HepG2 (cell line): ENCODE data around the gene TMEM200A. TPM values are rescaled to one million over a fixed set of nuclear protein-coding genes. Genes with fewer than 3 reads are reported as not detected.

Source experiments
- ATAC-seq: fragments of 200-7000 bp; cut with Tn5 transposase; 3 replicates; pipeline ENCODE4 v1.9.1; 2020; ENCODE audit warnings: mild to moderate bottlenecking, moderate library complexity
- BruUV-seq: library from RNA; stranded (reverse); fragments of 400-500 nt; replicated peaks from 2 replicates; lab custom pipeline; 2021; lab: Mats Ljungman, UMichigan
- CTCF ChIA-PET: fragments of 300-600 bp; formaldehyde crosslinking; extraction: SDS; loops from one replicate; lab custom pipeline; 2021; ENCODE audit warnings: low total read pairs, inconsistent platforms, low intra/inter-chr PET ratio; lab: Yijun Ruan, JAX
- POLR2A ChIA-PET: fragments of 350-600 bp; sonication (Branson Sonifier 250); formaldehyde crosslinking; loops from one replicate; lab custom pipeline; 2020; ENCODE audit warnings: antibody characterized with exemption, inconsistent platforms; lab: Yijun Ruan, JAX
- DNase-seq: peaks from one replicate; pipeline ENCODE4 v3.0.0-alpha.2; 2015; ENCODE audit warnings: low spot score
- FAIRE-seq: peaks from 3 replicates; lab custom pipeline; 2011; peaks lifted over from hg19 to GRCh38; lab: Jason Lieb, UNC
- H2AFZ ChIP-seq: one replicate; pipeline ENCODE4 v1.6.1; 2011; ENCODE audit warnings: low read length, inconsistent platforms
- H3K27ac ChIP-seq: fragments of 300-600 bp; 3 replicates; pipeline ENCODE4 v1.8.0; 2011; ENCODE audit warnings: mixed run types, mild to moderate bottlenecking, mixed read lengths, low read length, inconsistent platforms; ENCODE audit not compliant: insufficient read depth; ENCODE audit errors: extremely low read length
- H3K27me3 ChIP-seq, 2 experiments: fragments of 200-600 bp in 1 of 2; 2 replicates in 1 of 2; 3 replicates in 1 of 2; pipeline versions ENCODE4 v1.6.0 to v1.8.0; 2011; ENCODE audit warnings: low read length in 2 of 2, mild to moderate bottlenecking in 2 of 2, moderate library complexity in 2 of 2, inconsistent platforms in 1 of 2; ENCODE audit not compliant: insufficient read depth in 2 of 2, control insufficient read depth in 1 of 2
- H3K36me3 ChIP-seq, 2 experiments: fragments of 200-600 bp in 1 of 2; replicated peaks in 1 of 2; 2 replicates in 1 of 2; 3 replicates in 1 of 2; pipeline versions ENCODE4 v1.5.1 to v1.8.0; 2011; ENCODE audit warnings: low read length in 2 of 2, inconsistent platforms in 1 of 2; ENCODE audit not compliant: insufficient read depth in 2 of 2, control insufficient read depth in 1 of 2
- H3K4me1 ChIP-seq: 2 replicates; pipeline ENCODE4 v1.5.1; 2012; ENCODE audit warnings: low read length, inconsistent platforms; ENCODE audit not compliant: insufficient read depth
- H3K4me2 ChIP-seq: 2 replicates; pipeline ENCODE4 v1.6.0; 2011; ENCODE audit warnings: low read depth, low read length, inconsistent platforms
- H3K4me3 ChIP-seq, 3 experiments: fragments of 200-600 bp in 1 of 3; sonication (generic), shearing (Covaris generic) in 1 of 3; replicated peaks in 1 of 3; 2 replicates each; pipeline ENCODE4 v1.5.1; 2011 to 2016; ENCODE audit warnings: low read length in 3 of 3, inconsistent platforms in 2 of 3, low read depth in 2 of 3, mild to moderate bottlenecking in 2 of 3, control low read depth in 1 of 3, mixed read lengths in 1 of 3; ENCODE audit not compliant: insufficient read depth in 1 of 3
- H3K79me2 ChIP-seq: one replicate; pipeline ENCODE4 v1.6.1; 2011; ENCODE audit warnings: low read length, inconsistent platforms; ENCODE audit not compliant: insufficient read depth
- H3K9ac ChIP-seq: 2 replicates; pipeline ENCODE4 v1.6.0; 2011; ENCODE audit warnings: mild to moderate bottlenecking, low read depth, low read length, inconsistent platforms; ENCODE audit not compliant: insufficient read depth
- H3K9me3 ChIP-seq: 2 replicates; pipeline ENCODE4 v1.5.1; 2012; ENCODE audit warnings: mild to moderate bottlenecking, low read length
- H4K20me1 ChIP-seq: 2 replicates; pipeline ENCODE4 v1.6.0; 2011; ENCODE audit warnings: inconsistent platforms, mild to moderate bottlenecking, low read length, moderate library complexity; ENCODE audit not compliant: insufficient read depth
- DMAP1 ChIP-seq: IDR thresholded peaks from 2 replicates; pipeline ENCODE4 v1.6.1; 2016
- FOXM1 ChIP-seq: sonication (generic); formaldehyde crosslinking; IDR thresholded peaks from 2 replicates; pipeline ENCODE4 v1.5.0; 2020; ENCODE audit warnings: missing genetic modification reagents
- MXD4 ChIP-seq: IDR thresholded peaks from 2 replicates; pipeline ENCODE4 v1.6.1; 2016; ENCODE audit warnings: mild to moderate bottlenecking, missing biosample characterization, missing genetic modification reagents
- POGZ ChIP-seq: sonication (generic); formaldehyde crosslinking; IDR thresholded peaks from 2 replicates; pipeline ENCODE4 v1.4.0; 2020; ENCODE audit warnings: mild to moderate bottlenecking, missing genetic modification reagents
- SRSF4 ChIP-seq: fragments of 200-400 bp; formaldehyde crosslinking; IDR thresholded peaks from one replicate; pipeline ENCODE4 v1.6.1; 2018; ENCODE audit warnings: mild to moderate bottlenecking, low read depth, low read length, moderate library complexity; ENCODE audit not compliant: poor library complexity, severe bottlenecking
- ZNF30 ChIP-seq: sonication (generic); formaldehyde crosslinking; IDR thresholded peaks from 2 replicates; pipeline ENCODE4 v1.5.0; 2020; ENCODE audit warnings: mild to moderate bottlenecking, missing genetic modification reagents
- ZNF350 ChIP-seq: sonication (generic); formaldehyde crosslinking; IDR thresholded peaks from 2 replicates; pipeline ENCODE4 v1.4.0; 2020; ENCODE audit warnings: mild to moderate bottlenecking, low read depth, missing genetic modification reagents, borderline replicate concordance
- ZNF746 ChIP-seq: sonication (generic); formaldehyde crosslinking; IDR thresholded peaks from 2 replicates; pipeline ENCODE4 v1.8.0; 2022; ENCODE audit warnings: mild to moderate bottlenecking, missing genetic modification reagents
- ZNF75D ChIP-seq: sonication (generic); formaldehyde crosslinking; IDR thresholded peaks from 2 replicates; pipeline ENCODE4 v1.8.1; 2023; ENCODE audit warnings: missing genetic modification reagents, mild to moderate bottlenecking, borderline replicate concordance
- WGBS: methylation state at CpG from one replicate; pipeline ENCODE4 v1.1.6; 2017; ENCODE audit warnings: low lambda C conversion rate; 5-methylcytosine and 5-hydroxymethylcytosine counted together
- in situ Hi-C: cut with HindIII; loops from 2 replicates; pipeline ENCODE4 v1.10.0; 2017; ENCODE audit warnings: low pct_unique_long_range_greater_than_20kb; ENCODE audit not compliant: extremely low pct_ligation_motif_present
- intact Hi-C: fragments of 100-400 bp; cut with micrococcal nuclease; formaldehyde crosslinking; loops from one replicate; pipeline ENCODE4 v1.10.0; 2022; ENCODE audit not compliant: unreplicated experiment
- polyA plus RNA-seq, 8 experiments: library from polyadenylated mRNA; depleted of rRNA in 3 of 8; stranded (reverse) in 7 of 8; unstranded in 1 of 8; fragments of >200 nt; fragmentation: Illumina TruSeq in 4 of 8; extraction: Trizol in 4 of 8; gene quantifications; 2 replicates each; pipeline versions ENCODE4 v1.2.1 to v1.2.3, GENCODE V29; 2011 to 2016; ENCODE audit warnings: low read depth in 4 of 8, missing spikeins in 1 of 8, mixed read lengths in 1 of 8; ENCODE audit not compliant: insufficient read depth in 1 of 8
- total RNA-seq, 5 experiments: library from RNA; depleted of rRNA; stranded (reverse); fragments of >200 nt; fragmentation: Illumina TruSeq; extraction: Trizol; gene quantifications; 2 replicates each; pipeline ENCODE4 v1.2.3, GENCODE V29; 2016; ENCODE audit warnings: low read depth in 1 of 5
- TF ChIP-seq, protein P1 (sequence below): sonication (generic); formaldehyde crosslinking; IDR thresholded peaks from 2 replicates; pipeline ENCODE4 v1.8.0; 2023; ENCODE audit warnings: mild to moderate bottlenecking, missing genetic modification reagents

The TMEM200A gene
- total and polyA plus RNA-seq, 2 of the 13 experiments (the other 11 are each of a cell fraction or from before 2014, with no cell fraction given) = 0.34 TPM; not detected in 1

DNA sequence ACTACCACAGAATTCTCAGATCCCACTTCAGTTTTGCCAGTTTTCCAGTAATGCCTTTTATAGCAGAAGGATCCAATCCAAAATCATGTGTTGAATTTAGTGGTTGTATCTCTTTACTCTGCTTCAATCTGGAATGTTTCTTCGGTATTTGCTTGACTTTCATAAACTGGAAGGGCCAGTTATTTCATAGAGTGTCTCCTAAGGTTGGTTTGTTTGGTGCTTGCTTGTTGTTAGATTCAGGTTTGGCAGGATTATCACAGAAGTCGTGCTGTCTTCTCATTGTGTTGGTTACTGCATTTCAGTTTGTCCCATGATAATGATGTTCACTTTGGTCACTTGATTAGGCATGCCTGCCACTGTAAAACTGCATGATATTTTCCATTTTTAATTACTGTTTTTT, 45.7 kb downstream of the TMEM200A start (continued):
- TF ChIP-seq FOXM1 (CRISPR knock-in tag) (no peak), ZNF75D (CRISPR knock-in tag) (no peak)
- TF ChIP-seq, protein P1, sequence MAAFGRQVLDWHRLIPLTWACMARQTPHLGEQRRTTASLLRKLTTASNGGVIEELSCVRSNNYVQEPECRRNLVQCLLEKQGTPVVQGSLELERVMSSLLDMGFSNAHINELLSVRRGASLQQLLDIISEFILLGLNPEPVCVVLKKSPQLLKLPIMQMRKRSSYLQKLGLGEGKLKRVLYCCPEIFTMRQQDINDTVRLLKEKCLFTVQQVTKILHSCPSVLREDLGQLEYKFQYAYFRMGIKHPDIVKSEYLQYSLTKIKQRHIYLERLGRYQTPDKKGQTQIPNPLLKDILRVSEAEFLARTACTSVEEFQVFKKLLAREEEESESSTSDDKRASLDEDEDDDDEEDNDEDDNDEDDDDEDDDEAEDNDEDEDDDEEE (CRISPR knock-in tag) = no peak

DNA sequence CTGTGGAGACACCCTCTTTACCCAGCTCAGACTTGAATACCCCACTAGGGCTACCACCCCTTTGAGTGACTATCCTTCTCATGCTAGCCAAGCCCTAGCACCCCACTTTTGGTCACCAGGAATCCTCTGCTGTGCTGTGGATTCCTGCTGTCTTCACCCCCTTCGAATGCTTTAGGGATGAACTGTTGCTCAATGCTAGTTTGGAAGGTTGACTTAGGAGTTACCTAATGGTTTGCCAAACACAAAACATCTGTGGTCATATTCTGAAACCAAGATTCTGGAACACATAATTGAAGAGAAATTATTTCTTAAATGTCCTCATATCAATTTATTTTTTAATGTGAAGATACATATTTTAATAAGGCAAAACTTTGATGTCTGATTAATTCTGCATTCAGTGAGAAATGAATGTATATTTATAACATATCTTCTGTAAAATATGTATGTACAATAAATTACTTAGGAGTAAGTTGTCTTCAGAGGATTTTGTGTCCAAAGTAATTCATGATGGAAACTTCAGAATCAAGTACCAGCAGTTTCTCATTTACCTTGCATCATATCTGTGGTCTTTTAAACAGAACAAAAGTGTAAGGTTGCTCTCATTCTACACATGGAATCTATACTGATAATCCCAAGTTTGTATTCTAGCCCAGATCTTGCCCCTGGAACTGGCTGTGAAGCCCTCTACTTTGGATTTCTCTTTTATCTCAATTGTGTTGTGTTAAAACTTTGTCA, 46.9 kb downstream of the TMEM200A start:
- BruUV-seq = no TSS peak

More for the DNA sequence above, 46.9 kb downstream of the TMEM200A start:
- no peak overlapping the region for H3K4me2 ChIP-seq
- H3K27ac ChIP-seq = no peak overlapping the region
- ATAC-seq (no peak), FAIRE-seq (no peak), DNase-seq (no peak)
- no peaks in the 10 kb centered on the region for H3K4me1 ChIP-seq
- H3K4me3 ChIP-seq = no peak overlapping the region
- no peaks in the 10 kb centered on the region for H3K27me3 ChIP-seq
- TF ChIP-seq ZNF746 (CRISPR knock-in tag) (no peak), ZNF30 (no peak), SRSF4 (no peak), POGZ (CRISPR knock-in tag) (no peak), ZNF350 (CRISPR knock-in tag) (no peak), DMAP1 (no peak), MXD4 (CRISPR knock-in tag) (no peak)
- no peaks in the 10 kb centered on the region for H3K79me2 ChIP-seq
- intact Hi-C loops = no loop called here
- in situ Hi-C loops = no loop called here
- no peak overlapping the region for H2AFZ ChIP-seq
- WGBS = 0% methylated on average over 1 of the region's 1 CpG
- H3K9ac ChIP-seq = no peak overlapping the region
- no peaks in the 10 kb centered on the region for H3K9me3 ChIP-seq
- ChIA-PET CTCF (no interaction called here), POLR2A (no interaction called here)
- no peaks in the 10 kb centered on the region for H3K36me3 ChIP-seq
- H4K20me1 ChIP-seq = no peaks in the 10 kb centered on the region
